ENCODE measurements around the gene MCOLN2.

GRCh38 chr1:84876353-84876752, 120.6 kb downstream of the MCOLN2 start:
- TF ChIP-seq CTCF (IDR thresholded peaks at IDR 0.05 in 2 of 3, conservative IDR thresholded peaks at IDR 0.05 in 1 of 3; ENCODE audit: borderline replicate concordance in 1 of 3, insufficient read depth in 1 of 3, low read depth in 2 of 3, low read length in 2 of 3) (no peak), POLR2AphosphoS5 (IDR thresholded peaks at IDR 0.05; ENCODE audit: low read depth, low read length) (no peak), POLR2A (IDR thresholded peaks at IDR 0.05; ENCODE audit: borderline replicate concordance, extremely low read depth, insufficient read depth, insufficient read length) (no peak), REST (IDR thresholded peaks at IDR 0.05; ENCODE audit: low read depth) (no peak), CBX3 (IDR thresholded peaks at IDR 0.05; ENCODE audit: low read depth) (no peak)
